Measurements from ENCODE around the gene P2RY12.

P2RY12 gene

GRCh38 chr3:151377768-151378385, 6.7 kb downstream of the P2RY12 start:
- WGBS, 2 experiments (ENCODE audit: insufficient coverage in 2 of 2) = 87 to 88% methylated on average over 6 to 7 of the region's 8 CpGs
- no peak overlapping the region for H3K27ac ChIP-seq (ENCODE audit: low read depth, low read length, severe bottlenecking)
- no peaks in the 10 kb centered on the region for H3K4me1 ChIP-seq (ENCODE audit: control insufficient read depth, insufficient read depth, low read length, poor library complexity, severe bottlenecking)
- no peaks in the 10 kb centered on the region for H3K36me3 ChIP-seq (ENCODE audit: control insufficient read depth, insufficient read depth, low read length)
- H3K4me3 ChIP-seq (ENCODE audit: extremely low read depth, insufficient read depth, low read length, poor library complexity, severe bottlenecking) = no peak overlapping the region
- H3K9me3 ChIP-seq (ENCODE audit: control insufficient read depth, low read length) = no peaks in the 10 kb centered on the region

- no peak overlapping the region for H3K4me3 ChIP-seq (ENCODE audit: extremely low read depth, insufficient read depth, low read length, poor library complexity, severe bottlenecking)
- H3K4me1 ChIP-seq (ENCODE audit: control insufficient read depth, insufficient read depth, low read length, poor library complexity, severe bottlenecking) = no peaks in the 10 kb centered on the region
- H3K27ac ChIP-seq (ENCODE audit: low read depth, low read length, severe bottlenecking) = no peak overlapping the region
- H3K36me3 ChIP-seq (ENCODE audit: control insufficient read depth, insufficient read depth, low read length) = no peaks in the 10 kb centered on the region
- no peaks in the 10 kb centered on the region for H3K9me3 ChIP-seq (ENCODE audit: control insufficient read depth, low read length)
- WGBS, 2 experiments (ENCODE audit: insufficient coverage in 2 of 2) = 77 to 79% methylated on average over 2 to 3 of the region's 4 CpGs
Measured at GRCh38 chr3:151372063-151372820, 12.3 kb downstream of the P2RY12 start.

GRCh38 chr3:151371526-151371925, 13.0 kb downstream of the P2RY12 start:
- Histone ChIP-seq H3K4me1 (ENCODE audit: control insufficient read depth, insufficient read depth, low read length, poor library complexity, severe bottlenecking) (no peaks in the 10 kb centered on the region), H3K36me3 (ENCODE audit: control insufficient read depth, insufficient read depth, low read length) (no peaks in the 10 kb centered on the region), H3K4me3 (ENCODE audit: extremely low read depth, insufficient read depth, low read length, poor library complexity, severe bottlenecking) (no peak overlapping the region), H3K9me3 (ENCODE audit: control insufficient read depth, low read length) (no peaks in the 10 kb centered on the region), H3K27ac (ENCODE audit: low read depth, low read length, severe bottlenecking) (no peak overlapping the region)

GRCh38 chr3:151367448-151367847, 17.1 kb downstream of the P2RY12 start:
- no peaks in the 10 kb centered on the region for H3K9me3 ChIP-seq (ENCODE audit: control insufficient read depth, low read length)
- H3K4me1 ChIP-seq (ENCODE audit: control insufficient read depth, insufficient read depth, low read length, poor library complexity, severe bottlenecking) = no peaks in the 10 kb centered on the region
- H3K27ac ChIP-seq (ENCODE audit: low read depth, low read length, severe bottlenecking) = no peak overlapping the region
- H3K4me3 ChIP-seq (ENCODE audit: extremely low read depth, insufficient read depth, low read length, poor library complexity, severe bottlenecking) = no peak overlapping the region
- 100% methylated on average over 1 to 3 of the region's 5 CpGs for WGBS, 2 experiments (ENCODE audit: insufficient coverage in 2 of 2)
- peaks cover 4% of the 10 kb centered on the region for H3K36me3 ChIP-seq (ENCODE audit: control insufficient read depth, insufficient read depth, low read length)

GRCh38 chr3:151366993-151367392, 17.6 kb downstream of the P2RY12 start:
- no peaks in the 10 kb centered on the region for H3K9me3 ChIP-seq (ENCODE audit: control insufficient read depth, low read length)
- H3K36me3 ChIP-seq (ENCODE audit: control insufficient read depth, insufficient read depth, low read length) = peaks cover 4% of the 10 kb centered on the region
- H3K4me1 ChIP-seq (ENCODE audit: control insufficient read depth, insufficient read depth, low read length, poor library complexity, severe bottlenecking) = no peaks in the 10 kb centered on the region
- WGBS, 2 experiments (ENCODE audit: insufficient coverage in 2 of 2) = 100% methylated on average over 1 of the region's 3 CpGs; no CpG with 5 or more reads in 1 of the 2 experiments
- H3K27ac ChIP-seq (ENCODE audit: low read depth, low read length, severe bottlenecking) = no peak overlapping the region
- no peak overlapping the region for H3K4me3 ChIP-seq (ENCODE audit: extremely low read depth, insufficient read depth, low read length, poor library complexity, severe bottlenecking)

- Histone ChIP-seq H3K4me1 (ENCODE audit: control insufficient read depth, insufficient read depth, low read length, poor library complexity, severe bottlenecking) (no peaks in the 10 kb centered on the region), H3K27ac (ENCODE audit: low read depth, low read length, severe bottlenecking) (no peak overlapping the region), H3K4me3 (ENCODE audit: extremely low read depth, insufficient read depth, low read length, poor library complexity, severe bottlenecking) (no peak overlapping the region), H3K9me3 (ENCODE audit: control insufficient read depth, low read length) (no peaks in the 10 kb centered on the region), H3K36me3 (ENCODE audit: control insufficient read depth, insufficient read depth, low read length) (peaks cover 4% of the 10 kb centered on the region)
- WGBS, 2 experiments (ENCODE audit: insufficient coverage in 2 of 2) = 60 to 89% methylated on average over 1 to 2 of the region's 3 CpGs
Measured at GRCh38 chr3:151362751-151363174, 21.8 kb downstream of the P2RY12 start.

- H3K4me1 ChIP-seq (ENCODE audit: control insufficient read depth, insufficient read depth, low read length, poor library complexity, severe bottlenecking) = no peaks in the 10 kb centered on the region
- no peak overlapping the region for H3K4me3 ChIP-seq (ENCODE audit: extremely low read depth, insufficient read depth, low read length, poor library complexity, severe bottlenecking)
- no CpG with 5 or more reads among the region's 2 CpGs for WGBS, 2 experiments (ENCODE audit: insufficient coverage in 2 of 2)
- H3K27ac ChIP-seq (ENCODE audit: low read depth, low read length, severe bottlenecking) = no peak overlapping the region
- H3K9me3 ChIP-seq (ENCODE audit: control insufficient read depth, low read length) = no peaks in the 10 kb centered on the region
- no peaks in the 10 kb centered on the region for H3K36me3 ChIP-seq (ENCODE audit: control insufficient read depth, insufficient read depth, low read length)
Measured at GRCh38 chr3:151357463-151357850, 27.1 kb downstream of the P2RY12 start.

- 80% methylated on average over 2 of the region's 2 CpGs; no CpG with 5 or more reads in 1 of the 2 experiments for WGBS, 2 experiments (ENCODE audit: insufficient coverage in 2 of 2)
- Histone ChIP-seq H3K4me3 (ENCODE audit: extremely low read depth, insufficient read depth, low read length, poor library complexity, severe bottlenecking) (no peak overlapping the region), H3K9me3 (ENCODE audit: control insufficient read depth, low read length) (no peaks in the 10 kb centered on the region), H3K36me3 (ENCODE audit: control insufficient read depth, insufficient read depth, low read length) (no peaks in the 10 kb centered on the region), H3K27ac (ENCODE audit: low read depth, low read length, severe bottlenecking) (no peak overlapping the region), H3K4me1 (ENCODE audit: control insufficient read depth, insufficient read depth, low read length, poor library complexity, severe bottlenecking) (no peaks in the 10 kb centered on the region)
Measured at GRCh38 chr3:151356794-151357462, 27.6 kb downstream of the P2RY12 start.

- 83% methylated on average over 1 of the region's 4 CpGs; no CpG with 5 or more reads in 1 of the 2 experiments for WGBS, 2 experiments (ENCODE audit: insufficient coverage in 2 of 2)
- Histone ChIP-seq H3K9me3 (ENCODE audit: control insufficient read depth, low read length) (no peaks in the 10 kb centered on the region), H3K27ac (ENCODE audit: low read depth, low read length, severe bottlenecking) (no peak overlapping the region), H3K4me3 (ENCODE audit: extremely low read depth, insufficient read depth, low read length, poor library complexity, severe bottlenecking) (no peak overlapping the region), H3K36me3 (ENCODE audit: control insufficient read depth, insufficient read depth, low read length) (no peaks in the 10 kb centered on the region), H3K4me1 (ENCODE audit: control insufficient read depth, insufficient read depth, low read length, poor library complexity, severe bottlenecking) (no peaks in the 10 kb centered on the region)
Measured at GRCh38 chr3:151351648-151352047, 32.9 kb downstream of the P2RY12 start.

GRCh38 chr3:151351219-151351618, 33.3 kb downstream of the P2RY12 start:
- H3K9me3 ChIP-seq (ENCODE audit: control insufficient read depth, low read length) = no peaks in the 10 kb centered on the region
- no CpG with 5 or more reads among the region's 1 CpG for WGBS, 2 experiments (ENCODE audit: insufficient coverage in 2 of 2)

GRCh38 chr3:151350656-151351055, 33.9 kb downstream of the P2RY12 start:
- no peaks in the 10 kb centered on the region for H3K9me3 ChIP-seq (ENCODE audit: control insufficient read depth, low read length)
- no peaks in the 10 kb centered on the region for H3K4me1 ChIP-seq (ENCODE audit: control insufficient read depth, insufficient read depth, low read length, poor library complexity, severe bottlenecking)
- H3K36me3 ChIP-seq (ENCODE audit: control insufficient read depth, insufficient read depth, low read length) = no peaks in the 10 kb centered on the region
- H3K27ac ChIP-seq (ENCODE audit: low read depth, low read length, severe bottlenecking) = no peak overlapping the region
- WGBS, 2 experiments (ENCODE audit: insufficient coverage in 2 of 2) = no CpG with 5 or more reads among the region's 1 CpG
- H3K4me3 ChIP-seq (ENCODE audit: extremely low read depth, insufficient read depth, low read length, poor library complexity, severe bottlenecking) = no peak overlapping the region

More at GRCh38 chr3:151351219-151351618, 33.3 kb downstream of the P2RY12 start:
- H3K36me3 ChIP-seq (ENCODE audit: control insufficient read depth, insufficient read depth, low read length) = no peaks in the 10 kb centered on the region
- no peak overlapping the region for H3K27ac ChIP-seq (ENCODE audit: low read depth, low read length, severe bottlenecking)
- no peaks in the 10 kb centered on the region for H3K4me1 ChIP-seq (ENCODE audit: control insufficient read depth, insufficient read depth, low read length, poor library complexity, severe bottlenecking)
- no peak overlapping the region for H3K4me3 ChIP-seq (ENCODE audit: extremely low read depth, insufficient read depth, low read length, poor library complexity, severe bottlenecking)
